GM19452 (cell line): ENCODE measurements around the gene ABCD1.
"Not testable (repeated sequence)": the region's sequence is repeated elsewhere in the genome, so short reads cannot be mapped to it uniquely, and the experiment has no call there.

Experiments
- ATAC-seq: cut with Tn5 transposase; IDR thresholded peaks from one replicate; pipeline ENCODE4 v1.9.1; 2021; ENCODE audit not compliant: unreplicated experiment

ABCD1 gene

DNA sequence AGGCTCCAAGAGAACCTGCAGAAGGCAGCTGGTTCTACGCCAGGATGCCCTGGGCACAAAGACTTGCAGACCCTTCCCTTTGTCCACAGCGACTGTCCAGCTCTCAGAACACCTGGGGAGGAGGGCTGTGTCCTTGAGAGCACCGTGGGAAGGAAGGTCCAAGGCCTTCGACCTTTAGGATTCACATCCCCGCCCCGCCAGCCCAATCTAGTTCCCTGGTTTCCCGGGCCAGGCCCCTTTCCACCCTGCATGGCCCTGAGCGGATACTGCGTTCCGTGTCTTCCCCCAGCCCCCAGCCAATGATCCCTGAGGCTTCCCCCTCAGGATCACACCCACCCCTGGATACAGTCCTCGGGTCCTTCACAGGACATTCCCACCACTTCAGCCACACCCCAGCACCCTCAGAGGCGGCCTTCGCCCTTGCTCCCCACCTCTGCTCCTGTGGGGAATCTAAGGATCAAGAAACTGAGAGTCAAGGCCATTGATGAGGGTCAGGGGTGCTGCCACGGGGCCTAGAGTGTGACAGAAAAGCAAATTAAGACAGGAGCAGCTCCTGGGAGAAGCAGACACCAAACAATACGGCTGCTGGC lies 9.1 kb downstream of the ABCD1 start:
- no peak for ATAC-seq

DNA sequence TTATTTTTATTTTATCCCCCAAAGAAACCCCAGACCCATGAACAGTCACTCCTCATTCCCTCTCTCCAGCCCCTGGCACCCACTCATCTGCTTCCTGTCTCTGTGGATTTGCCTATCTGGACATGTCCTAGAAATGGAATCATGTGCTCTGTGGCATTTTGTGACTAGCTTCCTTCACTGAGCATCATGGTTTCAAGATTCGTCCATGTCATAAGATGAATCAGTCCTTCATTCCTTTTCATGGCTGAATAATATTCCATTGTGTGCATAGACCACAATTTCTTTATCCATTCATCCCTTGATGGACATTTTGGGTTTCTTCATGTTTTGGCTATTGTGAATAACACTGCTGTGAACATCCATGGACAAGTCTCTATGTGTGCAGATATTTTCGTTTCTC lies 10.2 kb downstream of the ABCD1 start:
- no peak for ATAC-seq

DNA sequence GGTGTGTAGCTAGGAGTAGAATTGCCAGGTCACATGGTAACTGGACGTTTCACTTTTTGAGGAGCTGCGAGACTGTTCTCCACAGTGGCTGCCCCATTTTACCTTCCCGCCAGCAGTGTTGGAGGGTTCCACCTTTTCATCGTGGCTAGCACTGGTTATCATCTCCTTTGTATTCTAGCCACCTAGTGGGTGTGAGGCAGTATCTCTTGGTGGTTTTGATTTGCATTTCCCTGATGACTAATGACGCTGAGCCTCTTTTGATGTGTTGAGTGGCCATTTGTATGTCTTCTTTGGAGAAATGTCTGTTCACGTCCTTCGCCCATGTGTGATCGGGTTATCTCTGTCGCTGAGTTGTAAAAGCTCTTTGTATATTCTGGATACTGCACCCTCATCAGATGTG lies 10.6 kb downstream of the ABCD1 start:
- ATAC-seq, result no peak

DNA sequence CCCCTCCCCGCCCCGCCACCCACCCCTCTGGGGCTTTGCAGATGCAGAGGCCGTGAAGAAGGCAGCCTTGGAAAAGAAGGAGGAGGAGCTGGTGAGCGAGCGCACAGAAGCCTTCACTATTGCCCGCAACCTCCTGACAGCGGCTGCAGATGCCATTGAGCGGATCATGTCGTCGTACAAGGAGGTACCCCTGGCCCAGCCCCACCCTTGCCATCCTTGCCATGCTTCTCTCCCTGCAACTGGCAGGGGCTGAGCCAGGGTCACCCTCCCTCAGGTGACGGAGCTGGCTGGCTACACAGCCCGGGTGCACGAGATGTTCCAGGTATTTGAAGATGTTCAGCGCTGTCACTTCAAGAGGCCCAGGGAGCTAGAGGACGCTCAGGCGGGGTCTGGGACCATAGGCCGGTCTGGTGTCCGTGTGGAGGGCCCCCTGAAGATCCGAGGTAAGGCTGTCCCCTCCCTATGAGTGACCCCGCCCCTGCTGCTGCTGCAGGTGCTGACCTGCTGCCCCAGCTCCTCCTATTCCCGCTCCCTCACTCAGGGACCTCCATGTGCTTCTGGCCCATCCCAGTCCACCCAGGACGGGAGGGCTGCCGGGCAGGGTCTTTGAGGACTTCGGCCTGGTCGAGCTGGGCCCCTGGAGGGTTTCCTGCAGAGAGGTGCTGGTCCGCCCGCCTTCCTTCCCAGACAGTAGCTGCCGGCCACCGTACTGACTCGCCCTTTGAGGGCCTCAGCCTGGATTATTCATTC lies 11.6 kb downstream of the ABCD1 start:
- no peak for ATAC-seq

DNA sequence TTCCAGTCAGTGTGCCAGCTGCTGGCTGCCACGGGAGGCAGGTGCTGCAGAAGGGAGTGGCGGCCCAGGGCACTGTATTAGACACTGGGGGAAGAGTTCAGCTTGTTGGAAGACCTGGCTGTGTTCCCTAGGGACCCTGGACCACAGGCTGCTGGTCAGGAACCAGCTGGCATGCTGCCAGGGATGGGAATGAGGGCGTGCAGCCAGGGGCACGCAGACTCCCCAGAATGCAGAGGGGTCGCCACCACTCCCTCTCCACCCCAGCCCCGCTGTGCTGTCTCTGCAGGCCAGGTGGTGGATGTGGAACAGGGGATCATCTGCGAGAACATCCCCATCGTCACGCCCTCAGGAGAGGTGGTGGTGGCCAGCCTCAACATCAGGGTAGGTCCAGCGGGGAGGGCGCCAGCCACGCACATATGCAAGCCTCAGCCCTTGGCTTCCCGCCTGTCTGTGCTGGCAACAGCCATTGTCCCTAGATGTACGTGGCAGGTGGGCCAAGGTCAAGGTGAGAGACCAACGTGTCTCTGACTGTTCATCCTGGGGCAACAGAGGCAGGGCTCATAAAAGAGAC lies 12.3 kb downstream of the ABCD1 start:
- ATAC-seq, result no peak

DNA sequence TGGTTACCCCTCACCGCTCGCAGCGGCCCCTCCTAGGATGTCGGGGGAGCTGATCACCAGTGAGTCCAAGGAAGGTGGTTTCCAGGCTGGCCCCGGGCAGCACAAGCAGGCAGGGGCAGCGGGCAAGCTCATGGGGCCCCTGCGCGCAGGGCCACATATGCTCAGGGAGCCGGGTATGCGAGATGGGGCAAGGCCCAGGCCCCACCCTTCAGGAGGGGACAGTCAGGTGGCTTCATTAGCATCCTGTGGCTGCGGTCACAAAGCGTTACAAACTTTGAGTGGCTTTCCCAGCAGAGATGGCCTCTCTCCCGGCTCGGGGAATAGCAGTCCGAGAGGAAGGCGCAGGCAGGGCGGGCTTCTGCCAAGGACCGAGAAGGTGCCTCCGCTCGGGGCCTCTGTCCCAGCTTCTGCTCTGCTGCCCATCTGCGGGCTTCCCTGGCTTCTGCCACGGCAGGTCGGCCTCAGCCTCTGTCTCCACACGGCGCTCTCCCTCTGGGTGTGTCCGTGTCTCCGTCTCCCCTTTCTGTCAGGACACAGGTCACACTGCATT lies 13.5 kb downstream of the ABCD1 start:
- no peak for ATAC-seq

DNA sequence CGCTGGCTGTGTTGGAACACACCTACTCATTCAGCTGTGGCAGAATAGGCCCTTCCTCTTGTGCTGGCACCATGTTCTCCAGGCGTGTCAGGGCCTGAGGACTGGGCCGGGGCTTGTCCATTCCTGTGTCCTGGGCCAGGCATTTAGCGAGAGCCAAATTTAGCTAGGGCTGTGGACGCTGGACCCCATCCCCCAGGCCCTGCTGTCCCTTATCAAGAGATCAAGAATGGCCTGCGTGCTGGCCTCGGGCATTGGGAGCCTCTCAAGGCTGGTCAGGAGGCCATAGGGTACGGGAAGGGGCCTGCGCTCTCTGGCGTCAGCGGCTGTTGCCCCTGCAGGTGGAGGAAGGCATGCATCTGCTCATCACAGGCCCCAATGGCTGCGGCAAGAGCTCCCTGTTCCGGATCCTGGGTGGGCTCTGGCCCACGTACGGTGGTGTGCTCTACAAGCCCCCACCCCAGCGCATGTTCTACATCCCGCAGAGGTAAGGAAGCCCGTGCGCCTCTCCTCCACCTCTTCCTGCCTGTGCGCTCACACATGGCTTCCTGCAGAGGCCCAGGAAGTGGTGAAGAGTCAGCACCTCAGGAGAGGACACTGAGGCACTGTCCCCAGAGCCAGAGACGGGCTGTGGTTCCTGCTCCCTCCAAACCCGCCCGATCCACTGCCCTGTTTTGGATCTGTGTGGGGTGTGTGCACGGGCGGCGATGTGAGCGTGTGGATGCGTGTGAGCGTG lies 15.3 kb downstream of the ABCD1 start:
- no peak for ATAC-seq

DNA sequence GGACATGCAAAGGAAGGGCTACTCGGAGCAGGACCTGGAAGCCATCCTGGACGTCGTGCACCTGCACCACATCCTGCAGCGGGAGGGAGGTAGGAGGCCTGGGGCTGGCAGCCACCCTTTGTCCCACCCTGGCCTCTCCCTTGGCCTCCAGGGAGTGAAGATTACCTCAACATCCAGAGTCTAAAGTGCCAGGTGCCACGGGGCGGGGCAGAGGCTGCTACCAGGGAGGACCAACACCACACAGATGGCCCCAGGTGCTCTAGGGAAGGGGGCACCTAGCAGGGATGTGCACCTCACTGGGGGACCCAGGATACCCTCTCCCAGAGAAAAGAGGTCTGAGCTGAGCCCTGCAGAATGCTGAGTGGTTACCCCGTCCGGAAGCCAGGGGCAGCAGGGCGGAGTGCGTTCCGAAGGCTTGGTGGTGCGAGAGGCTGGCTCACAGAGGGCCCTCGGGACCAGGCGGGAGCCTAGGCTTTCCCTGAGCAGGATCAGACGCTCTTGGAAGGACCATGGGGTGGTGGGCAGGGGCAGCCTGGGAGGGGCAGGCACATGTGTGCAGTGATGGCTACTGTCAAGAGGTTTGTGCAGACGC lies 16.1 kb downstream of the ABCD1 start:
- no peak for ATAC-seq

DNA sequence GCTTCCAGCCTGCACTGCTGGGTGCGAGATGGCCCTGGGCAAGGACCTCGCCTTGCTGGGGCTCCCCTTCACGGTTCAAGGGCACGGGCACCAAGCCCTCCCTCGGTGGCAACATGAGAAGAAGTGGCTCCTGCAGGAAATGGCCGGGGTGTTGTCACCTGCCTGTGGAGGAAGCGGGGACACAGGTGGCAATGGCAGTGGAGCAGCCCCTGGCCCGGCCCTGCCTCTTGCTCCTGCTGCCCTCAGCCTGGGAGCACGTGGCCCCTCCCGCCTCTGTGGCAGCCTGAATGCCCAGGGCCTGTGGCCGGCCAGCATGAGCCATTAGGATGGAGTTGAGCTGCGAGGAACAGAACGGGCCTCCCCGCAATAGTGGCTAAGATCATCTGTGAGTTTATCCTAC lies 16.8 kb downstream of the ABCD1 start:
- no peak for ATAC-seq

DNA sequence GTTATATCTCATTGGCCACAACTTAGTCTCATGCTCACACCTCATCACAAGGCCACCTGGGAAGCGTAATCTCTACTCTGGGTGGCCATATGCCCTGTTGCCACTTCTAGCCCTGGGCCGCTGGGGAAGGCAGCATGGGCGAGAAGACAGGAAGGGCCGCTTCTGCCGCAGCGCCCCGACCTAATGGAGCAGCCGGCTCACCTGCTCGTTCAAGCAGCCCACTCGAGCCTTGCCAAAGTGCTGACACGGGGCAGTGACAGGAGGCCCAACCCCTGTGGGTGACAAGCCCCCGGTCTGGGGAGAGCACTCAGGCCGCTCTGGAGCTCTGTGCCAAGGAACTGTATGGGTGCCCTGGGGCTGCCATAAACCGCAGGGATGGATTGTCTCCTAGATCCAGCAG lies 17.5 kb downstream of the ABCD1 start:
- not testable (repeated sequence) for ATAC-seq

DNA sequence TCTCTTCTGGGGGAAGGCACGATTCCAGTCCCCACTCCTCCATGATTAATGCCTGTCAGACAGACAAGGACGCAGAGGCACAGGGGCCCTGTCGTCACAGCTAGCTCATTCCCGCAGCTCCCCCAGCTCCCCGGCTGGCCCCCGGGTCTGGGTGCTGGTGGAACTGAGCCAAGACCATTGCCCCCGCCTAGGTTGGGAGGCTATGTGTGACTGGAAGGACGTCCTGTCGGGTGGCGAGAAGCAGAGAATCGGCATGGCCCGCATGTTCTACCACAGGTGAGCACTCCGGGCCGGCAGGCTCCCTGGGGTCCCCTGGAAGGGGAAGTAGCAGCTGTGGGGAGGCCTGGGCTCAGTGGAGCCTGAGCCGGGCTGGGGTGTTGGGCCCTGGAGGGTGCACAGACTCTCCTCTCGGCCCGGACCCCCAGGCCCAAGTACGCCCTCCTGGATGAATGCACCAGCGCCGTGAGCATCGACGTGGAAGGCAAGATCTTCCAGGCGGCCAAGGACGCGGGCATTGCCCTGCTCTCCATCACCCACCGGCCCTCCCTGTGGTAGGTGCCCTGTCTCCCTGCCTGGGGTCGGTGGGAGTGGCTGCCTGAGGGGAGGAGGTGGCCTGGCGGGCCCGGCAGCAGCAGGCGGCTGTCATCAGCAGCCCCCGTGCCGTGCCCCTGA lies 18.3 kb downstream of the ABCD1 start:
- ATAC-seq, result not testable (repeated sequence)

DNA sequence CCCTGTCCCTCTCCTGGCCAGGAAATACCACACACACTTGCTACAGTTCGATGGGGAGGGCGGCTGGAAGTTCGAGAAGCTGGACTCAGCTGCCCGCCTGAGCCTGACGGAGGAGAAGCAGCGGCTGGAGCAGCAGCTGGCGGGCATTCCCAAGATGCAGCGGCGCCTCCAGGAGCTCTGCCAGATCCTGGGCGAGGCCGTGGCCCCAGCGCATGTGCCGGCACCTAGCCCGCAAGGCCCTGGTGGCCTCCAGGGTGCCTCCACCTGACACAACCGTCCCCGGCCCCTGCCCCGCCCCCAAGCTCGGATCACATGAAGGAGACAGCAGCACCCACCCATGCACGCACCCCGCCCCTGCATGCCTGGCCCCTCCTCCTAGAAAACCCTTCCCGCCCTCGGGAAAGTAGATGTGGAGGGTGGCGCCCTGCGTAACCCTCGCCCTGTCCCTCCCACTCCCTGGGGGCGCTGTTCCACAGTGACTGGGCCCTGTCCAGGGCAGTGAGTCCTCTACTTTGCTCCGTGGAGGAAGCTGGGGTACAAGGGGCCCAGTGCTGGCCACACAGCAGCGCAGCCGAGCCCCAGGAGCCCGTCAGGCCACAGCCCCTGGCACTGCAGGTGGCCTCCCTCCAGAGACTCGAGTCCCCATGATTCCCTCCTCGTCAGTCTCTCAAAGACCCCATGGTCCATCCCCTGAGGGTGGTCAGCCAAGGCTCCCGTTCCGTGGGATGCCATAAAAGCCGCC lies 19.0 kb downstream of the ABCD1 start:
- not testable (repeated sequence) for ATAC-seq

DNA sequence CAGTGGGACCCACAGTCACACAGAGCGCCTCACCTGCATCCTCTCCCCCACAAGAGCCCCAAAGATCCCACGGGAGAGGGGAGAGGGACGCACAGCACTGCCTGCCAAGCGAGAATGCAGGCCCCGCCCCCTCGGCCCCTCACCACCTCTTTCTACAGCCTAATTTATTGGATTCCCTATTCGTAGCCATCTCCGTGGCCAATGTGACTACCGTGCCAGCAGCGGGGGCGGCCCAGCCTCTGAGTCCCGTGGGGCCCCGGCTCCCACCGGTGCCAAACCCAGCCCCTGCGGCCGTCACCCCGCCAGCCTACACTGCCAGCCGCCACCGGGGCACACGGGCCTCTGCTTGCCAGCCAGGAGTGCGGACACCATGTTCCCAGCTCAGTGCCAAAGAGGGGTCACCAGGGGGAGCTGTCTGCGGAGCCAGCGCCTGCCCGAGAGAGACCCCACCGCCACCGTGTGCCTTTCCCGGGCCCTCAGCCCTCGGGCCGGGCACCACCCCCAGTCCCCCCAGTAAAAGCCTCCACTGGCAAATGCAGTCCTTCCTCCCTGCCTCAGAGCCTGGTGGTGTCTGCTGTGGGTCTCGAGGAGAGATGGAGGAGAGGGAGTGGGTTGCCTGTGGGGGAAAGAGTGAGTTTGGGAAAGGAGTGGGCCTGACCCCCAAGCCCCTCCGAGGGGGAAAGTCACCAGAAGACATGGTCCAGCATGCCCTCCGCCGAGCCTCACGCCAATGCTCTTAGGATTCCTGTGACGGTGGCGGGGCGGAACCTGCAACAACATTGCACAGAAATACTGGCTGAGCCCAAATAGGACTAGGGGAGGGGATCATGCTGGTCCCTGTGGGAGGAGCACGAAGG lies 19.8 kb downstream of the ABCD1 start:
- ATAC-seq, result no peak

DNA sequence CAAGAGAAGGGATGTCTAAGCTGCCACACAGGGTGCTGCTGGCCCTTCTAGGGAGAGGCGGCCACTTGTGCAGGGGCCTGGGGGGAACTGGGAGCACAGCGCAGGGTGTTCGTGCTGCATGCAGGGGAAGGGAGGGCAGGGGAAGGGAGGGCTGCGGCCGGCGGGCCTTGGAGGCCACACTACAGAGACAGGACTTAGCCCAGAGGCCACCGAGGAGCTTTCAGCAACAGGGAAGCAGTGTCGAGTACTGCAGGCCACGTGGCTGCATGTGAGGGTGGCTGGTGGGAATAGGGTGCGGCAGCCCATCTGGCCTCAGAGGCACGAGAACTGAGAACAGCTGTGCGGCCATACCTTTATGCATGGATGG lies 20.4 kb downstream of the ABCD1 start:
- ATAC-seq, result not testable (repeated sequence)

DNA sequence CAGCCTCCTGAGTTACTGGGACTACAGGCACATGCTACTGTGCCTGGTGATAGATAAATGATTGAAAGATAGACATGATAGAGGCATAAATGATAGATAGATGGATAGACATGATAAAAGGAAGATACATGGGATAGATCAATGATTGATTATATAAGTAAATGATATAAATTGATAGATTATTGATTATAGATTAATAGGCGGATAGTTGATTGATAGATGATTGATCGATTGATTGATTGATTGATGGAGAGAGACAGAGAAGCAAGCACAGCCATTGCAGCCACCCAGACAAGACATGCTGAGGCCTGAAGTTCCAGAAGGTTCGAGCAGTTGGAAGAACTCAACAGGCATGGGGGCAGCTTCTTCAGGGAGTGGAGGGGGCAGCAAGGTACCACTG lies 21.7 kb downstream of the ABCD1 start:
- no peak for ATAC-seq

DNA sequence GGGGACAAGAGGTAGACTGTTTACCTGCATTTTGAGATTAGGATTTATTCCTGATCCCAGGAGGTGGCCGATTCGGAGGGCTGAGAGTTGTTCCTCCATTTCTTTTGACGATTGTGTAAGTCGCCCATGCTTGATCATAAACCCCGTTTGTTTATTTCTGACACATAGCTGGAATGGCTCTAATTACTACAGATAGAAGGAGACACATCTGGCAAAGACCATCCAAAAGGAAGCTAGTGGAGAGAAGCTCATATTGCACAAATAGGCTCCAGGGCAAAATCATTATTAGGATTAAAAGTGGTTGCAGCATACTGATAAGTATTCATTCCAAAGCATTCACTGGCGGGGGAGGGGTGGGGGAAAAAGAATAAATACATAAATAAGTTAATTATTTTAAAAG lies 22.3 kb downstream of the ABCD1 start:
- not testable (repeated sequence) for ATAC-seq

DNA sequence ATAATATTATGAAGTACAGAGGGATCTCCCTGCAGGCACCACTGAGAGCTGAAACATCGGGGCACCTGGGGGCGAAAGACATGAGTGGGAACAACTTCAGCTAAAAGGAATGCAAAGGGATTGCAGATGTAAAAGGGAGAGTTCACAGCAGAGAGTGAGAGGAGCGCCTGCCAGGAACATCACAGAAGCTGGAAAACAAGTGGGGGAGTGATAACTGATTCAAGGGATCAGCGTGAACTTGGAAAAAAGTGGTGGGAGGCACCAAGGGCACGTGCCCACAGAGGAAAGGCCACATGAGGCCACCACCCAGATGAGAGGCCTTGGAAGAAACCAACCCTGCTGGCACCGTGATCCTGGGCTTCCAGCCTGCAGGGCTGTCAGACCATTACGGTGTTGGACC lies 24.4 kb downstream of the ABCD1 start:
- ATAC-seq, result not testable (repeated sequence)

DNA sequence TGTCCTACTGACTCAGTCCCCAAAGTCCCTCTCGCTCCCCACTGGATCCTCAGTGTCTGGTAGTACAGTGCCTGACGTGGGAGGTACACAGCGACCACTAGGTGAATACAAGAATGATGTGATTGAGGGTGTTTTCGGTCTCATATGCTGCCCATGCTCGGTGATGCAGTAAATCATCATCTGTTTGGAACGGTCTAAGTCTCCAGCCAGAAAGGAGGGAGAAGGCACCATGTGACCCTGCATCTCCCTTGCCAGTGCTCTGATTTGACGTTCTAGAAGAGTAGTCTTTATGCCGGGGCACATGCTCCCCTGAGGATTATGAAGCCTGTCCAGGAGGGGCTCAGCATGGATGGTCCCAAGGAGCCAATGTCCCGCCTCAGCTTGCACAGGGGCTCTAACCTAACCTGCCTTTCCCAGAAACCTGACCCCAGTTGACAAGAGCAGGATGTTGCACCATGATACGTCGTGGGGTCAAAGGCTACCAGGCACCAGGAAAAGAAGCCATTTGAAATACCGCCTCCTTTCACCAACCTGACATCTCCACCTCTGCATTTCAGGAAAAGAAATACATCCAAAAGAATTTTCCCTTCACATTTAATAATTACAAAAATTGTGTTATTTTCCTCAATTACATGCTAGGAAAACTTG lies 25.6 kb downstream of the ABCD1 start:
- no peak for ATAC-seq

DNA sequence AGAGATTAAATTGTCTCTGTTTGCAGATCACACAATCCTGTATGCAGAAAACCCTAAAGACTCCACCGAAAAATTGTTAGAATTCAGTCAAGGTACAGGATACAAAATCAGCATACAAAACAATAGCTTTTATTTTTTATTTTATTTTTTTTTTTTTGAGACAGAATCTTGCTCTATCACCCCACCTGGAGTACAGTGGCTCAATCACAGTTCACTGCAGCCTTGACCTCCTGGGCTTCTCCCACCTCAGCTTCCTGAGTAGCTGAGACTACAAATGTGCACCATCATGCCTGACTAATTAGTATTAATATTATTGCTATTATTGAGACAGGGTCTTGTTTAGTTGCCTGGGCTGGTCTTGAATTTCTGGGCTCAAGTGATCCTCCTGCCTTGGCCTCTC lies 30.5 kb downstream of the ABCD1 start:
- no peak for ATAC-seq
